ENCODE measurements around the gene POR. TPM values are rescaled to one million over a fixed set of nuclear protein-coding genes. Genes with fewer than 3 reads are reported as not detected.

The POR gene
- total RNA-seq = 140 and 183 TPM in 2 replicates

DNA sequence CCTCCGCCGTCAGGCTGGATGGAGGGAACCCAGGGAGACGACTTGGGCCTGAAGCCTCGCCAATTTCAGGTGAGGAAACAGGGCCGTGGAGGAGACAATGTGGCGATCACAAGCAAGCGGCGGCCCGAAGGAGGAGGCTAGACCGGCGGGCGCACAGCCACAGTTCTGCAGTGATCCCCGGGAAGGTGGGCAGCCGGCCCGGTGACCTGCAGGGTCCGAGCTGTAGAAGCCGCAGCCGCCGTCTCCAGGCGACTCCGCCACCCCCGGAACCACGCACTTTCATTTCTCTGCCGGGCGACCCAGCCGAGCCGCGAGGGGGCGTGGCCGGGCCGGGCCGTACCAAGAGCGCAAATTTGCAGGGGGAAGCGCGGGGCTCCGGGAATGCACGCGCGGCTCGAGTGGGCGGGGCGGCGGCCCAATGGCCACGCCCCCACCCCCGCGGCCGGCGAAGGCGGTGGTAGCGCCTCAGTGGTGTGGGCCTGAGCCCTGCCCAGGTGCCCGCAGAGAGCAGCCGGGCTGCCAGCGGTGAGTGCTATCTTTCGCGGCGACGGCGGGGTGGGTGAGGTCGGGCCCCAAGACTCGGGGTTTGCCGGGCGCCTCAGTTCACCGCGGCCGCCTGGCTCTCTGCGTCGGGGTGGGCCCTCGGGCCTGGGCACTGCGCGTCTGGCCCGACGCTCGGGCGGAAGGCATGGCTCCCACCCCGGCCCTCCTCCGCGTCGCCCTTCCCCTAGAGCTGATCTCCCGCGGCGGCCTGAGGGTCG is at the start of gene POR:
TSS of gene POR (plus strand) at position 501 of the 761 bp plus-strand sequence. CDS start 38,847 bp downstream, outside the sequence.

DNA sequence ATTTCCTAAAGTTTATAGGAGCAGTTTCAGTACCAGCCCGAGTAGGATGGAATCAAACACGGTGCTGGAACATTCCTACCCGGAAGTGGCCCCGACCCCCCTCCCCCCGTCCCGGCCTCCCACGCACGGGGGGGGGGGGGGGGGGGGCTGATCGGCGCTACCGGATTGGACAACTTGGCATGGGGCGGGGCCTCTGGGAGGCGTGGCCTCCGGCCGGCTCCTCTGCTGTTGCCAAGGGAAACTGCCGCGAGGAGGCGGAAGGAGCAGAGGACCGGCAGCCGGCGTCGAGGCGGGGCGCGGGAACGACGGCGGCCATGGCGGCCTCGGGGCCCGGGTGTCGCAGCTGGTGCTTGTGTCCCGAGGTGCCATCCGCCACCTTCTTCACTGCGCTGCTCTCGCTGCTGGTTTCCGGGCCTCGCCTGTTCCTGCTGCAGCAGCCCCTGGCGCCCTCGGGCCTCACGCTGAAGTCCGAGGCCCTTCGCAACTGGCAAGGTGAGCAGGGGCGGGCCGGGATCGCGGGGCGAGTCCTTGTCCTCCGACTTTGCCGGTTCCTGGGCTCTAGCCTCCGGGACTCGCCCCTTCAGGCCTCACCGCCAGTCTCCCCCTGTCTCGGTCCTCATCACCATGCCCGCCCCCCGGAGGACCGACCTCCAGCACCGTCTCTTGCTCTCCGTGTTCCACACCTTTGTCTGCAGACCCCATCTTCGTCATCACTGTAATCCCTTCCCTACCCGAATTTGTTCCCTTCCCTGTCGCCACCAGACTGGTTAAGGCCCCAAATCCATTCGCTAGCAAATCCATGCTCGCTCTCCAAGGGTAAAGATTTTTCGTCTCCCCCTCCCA is 36.0 kb upstream of the POR start, which contains the start of gene RHBDD2:
TSS of gene RHBDD2 (plus strand) at position 266 of the 843 bp plus-strand sequence. CDS start at position 315, 49 bp downstream.

DNA sequence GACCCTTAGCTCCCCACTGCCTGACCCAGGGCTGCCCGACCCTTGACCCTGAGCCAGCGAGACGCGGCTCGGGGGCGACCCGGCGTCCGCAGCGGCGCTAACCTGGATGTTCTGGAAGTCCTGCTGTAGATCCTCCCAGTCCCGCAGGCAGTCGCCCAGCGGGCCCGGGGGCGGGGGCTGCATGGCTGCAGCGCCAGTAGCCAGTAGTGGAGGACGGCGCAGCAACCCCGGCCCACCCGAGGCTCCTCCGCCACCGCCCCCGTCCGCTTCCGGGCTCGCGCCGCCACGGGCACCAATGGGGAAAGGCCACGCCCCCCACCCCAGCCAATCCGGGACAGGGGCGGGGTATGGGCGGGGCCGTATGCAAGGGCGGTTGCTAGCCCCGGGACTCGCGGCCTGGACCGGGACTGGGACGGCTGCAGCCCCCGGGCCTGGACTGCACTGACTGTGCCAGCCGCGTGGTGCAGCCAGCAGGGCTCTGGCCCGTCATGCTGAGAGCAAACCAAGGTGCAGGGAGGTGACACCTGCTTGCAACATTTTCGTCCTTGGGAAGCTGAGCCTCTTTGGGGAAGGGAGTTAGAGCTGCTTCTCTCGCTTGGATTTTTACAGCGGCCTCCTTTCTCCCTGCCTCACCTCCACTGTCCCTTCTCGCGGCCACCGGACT is 79.6 kb downstream of the POR start, which contains the start of gene TMEM120A:
TSS of gene TMEM120A (minus strand) at position 208 of the 664 bp plus-strand sequence. CDS start at position 183, 25 bp downstream.

Small RNAs within 50 kb of the gene (small RNA-seq; reads per million reads assigned to genes)
- gene SNORA14A = 31.9 reads per million, percentile 97 among the genes with 10 or more reads in this experiment

Other genes starting within 250 kb of the POR start
- gene HIP1, start 176.2 kb upstream of the POR start, total RNA-seq = 0.43 and 2.0 TPM in 2 replicates
- not detected in 2 replicates for gene CCL26, start 142.9 kb upstream of the POR start, total RNA-seq
- not detected in 2 replicates for gene CCL24, start 101.3 kb upstream of the POR start, total RNA-seq
- 39.7 and 48.0 TPM in 2 replicates for gene RHBDD2, start 36.1 kb upstream of the POR start, total RNA-seq
- gene TMEM120A, start 79.4 kb downstream of the POR start, total RNA-seq = 37.0 and 51.0 TPM in 2 replicates
- gene STYXL1, start 132.8 kb downstream of the POR start, total RNA-seq = 32.6 and 58.7 TPM in 2 replicates
- 29.8 and 46.1 TPM in 2 replicates for gene MDH2, start 133.0 kb downstream of the POR start, total RNA-seq

Data from placental epithelial cell (primary cell).